ENCODE measurements around the gene OBI1.

GRCh38 chr13:78659450-78659730, 435 bp upstream of the OBI1 start:
- TF ChIP-seq CREBBP (IDR thresholded peaks at IDR 0.05; ENCODE audit: low read depth, low read length) (no peak), UBTF (IDR thresholded peaks at IDR 0.05; ENCODE audit: borderline replicate concordance in 1 of 2, low read depth in 2 of 2, low read length in 2 of 2) (no peak), CTCFL (IDR thresholded peaks at IDR 0.05; ENCODE audit: borderline replicate concordance, insufficient read depth, low read depth, low read length, poor library complexity, severe bottlenecking) (no peak), GABPA (tag; conservative IDR thresholded peaks at IDR 0.05; ENCODE audit: low read depth) (no peak), POLR2AphosphoS5 (IDR thresholded peaks at IDR 0.05; ENCODE audit: control insufficient read depth, insufficient read depth, low read depth, low read length) (no peak), XRCC5 (IDR thresholded peaks at IDR 0.05; ENCODE audit: low read depth, low read length) (no peak)

Data from K562 (cell line).